PC-9 (cell line): Measurements from ENCODE around the gene UCHL3.

Source experiments
- CTCF ChIP-seq: fragments of 200-600 bp; sonication (generic); conservative IDR thresholded peaks from 2 replicates; pipeline ENCODE4 v1.6.1; 2017; ENCODE audit warnings: mixed run types, antibody characterized with exemption, mild to moderate bottlenecking, moderate library complexity
- EZH2 ChIP-seq: fragments of 200-600 bp; sonication (generic); IDR thresholded peaks from 2 replicates; pipeline ENCODE4 v1.8.0; 2017; ENCODE audit warnings: antibody characterized with exemption, low read depth

GRCh38 chr13:75556961-75557360 is 7.4 kb downstream of the UCHL3 start:
- no peak for TF ChIP-seq CTCF
- no peak for TF ChIP-seq EZH2
